Stimulated activated naive CD8-positive, alpha-beta T cell treated with anti-CD3 and anti-CD28 coated beads, Interleukin-15, Interleukin-2, amounts not matched to agents 100 U/mL and 50 U/mL, for 24 hours (primary cell): ENCODE results near the gene GCK.
"Not testable (repeated sequence)": the region's sequence is repeated elsewhere in the genome, so short reads cannot be mapped to it uniquely, and the experiment has no call there.

ENCODE experiments used
- ATAC-seq: fragments of 150-1000 bp; cut with Tn5 transposase; one replicate; pipeline ENCODE4 v1.10.0; 2021
- DNase-seq: peaks from one replicate; pipeline ENCODE4 v3.0.0; 2021

Gene GCK

DNA sequence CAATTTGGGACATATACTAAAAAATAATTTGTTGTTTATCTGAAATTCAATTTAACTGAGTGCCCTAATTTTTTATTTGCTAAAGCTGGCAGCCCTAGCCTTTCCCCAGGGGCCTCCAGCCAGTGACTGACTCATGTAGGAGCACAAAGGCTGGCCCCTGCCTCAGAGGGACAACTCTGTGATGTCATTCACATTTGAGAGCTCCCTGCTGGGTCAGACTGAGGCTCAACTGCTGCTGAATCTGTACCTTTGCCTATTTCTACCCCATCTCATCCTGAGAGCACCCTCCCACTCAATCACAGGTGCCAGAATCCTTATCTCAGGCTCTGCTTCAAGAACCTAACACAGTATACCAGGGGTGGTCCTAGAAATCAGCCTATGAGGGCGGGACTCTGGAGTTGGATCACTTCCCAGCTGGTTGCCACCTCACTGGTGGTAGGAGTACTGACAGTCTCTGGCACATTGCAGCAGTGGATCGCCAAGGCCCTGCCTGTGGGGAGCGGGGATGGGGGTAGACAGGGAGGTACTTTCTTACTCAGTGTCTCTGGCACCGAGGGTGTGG, 11.6 kb downstream of the GCK start:
- no peak for DNase-seq
- no peak for ATAC-seq

DNA sequence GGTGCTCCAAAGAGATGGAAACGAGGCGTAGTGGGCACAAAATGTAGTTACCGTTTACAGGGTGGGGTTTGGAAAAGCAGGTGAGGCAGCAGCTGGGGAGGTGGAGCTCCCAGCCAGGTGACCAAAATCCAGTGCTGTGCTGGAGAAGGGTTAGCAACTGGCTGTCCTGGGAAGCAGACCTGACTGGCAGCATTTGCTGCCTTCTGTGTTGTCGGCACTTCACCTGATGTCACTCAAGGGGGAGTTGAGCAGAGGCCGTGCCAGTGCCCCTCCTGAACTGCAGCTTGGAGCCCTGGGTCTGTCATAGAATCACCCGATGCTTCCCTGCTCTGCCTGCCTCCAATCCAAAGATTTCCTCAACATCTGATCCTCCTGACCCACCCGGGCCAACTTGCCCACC, 12.8 kb downstream of the GCK start:
- no peak for DNase-seq
- no peak for ATAC-seq

DNA sequence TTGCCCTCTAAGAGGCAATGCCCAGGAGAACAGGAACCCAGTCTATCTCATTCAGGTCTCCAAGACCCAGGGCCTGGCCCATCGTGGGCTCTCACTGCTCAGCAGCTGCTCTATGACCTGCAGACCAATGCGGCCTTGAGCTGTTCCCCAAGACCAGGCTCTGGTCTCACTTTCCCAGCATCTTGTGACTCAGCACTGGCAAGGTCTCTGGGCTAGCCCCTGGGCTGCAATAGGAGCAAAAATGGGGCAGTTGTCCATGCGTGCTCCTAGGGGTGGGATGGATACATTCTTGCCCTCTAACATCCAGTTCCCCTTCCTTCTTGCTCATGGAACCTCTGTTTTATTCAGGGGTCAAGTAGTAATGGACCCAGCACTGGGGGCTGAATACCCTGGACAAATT, 13.5 kb downstream of the GCK start:
- no peak for DNase-seq
- ATAC-seq = no peak

DNA sequence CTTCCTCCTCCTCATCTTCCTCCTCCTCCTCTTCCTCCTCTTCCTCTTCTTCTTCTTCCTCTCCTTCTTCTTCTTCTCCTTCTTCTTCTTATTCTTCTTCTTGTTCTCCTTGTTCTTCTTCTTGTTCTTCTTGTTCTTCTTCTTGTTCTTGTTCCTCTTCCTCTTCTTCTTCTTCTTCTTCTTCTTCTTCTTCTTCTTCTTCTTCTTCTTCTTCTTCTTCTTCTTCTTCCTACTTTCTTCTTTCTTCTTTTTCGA, 14.6 kb downstream of the GCK start:
- DNase-seq = not testable (repeated sequence)

DNA sequence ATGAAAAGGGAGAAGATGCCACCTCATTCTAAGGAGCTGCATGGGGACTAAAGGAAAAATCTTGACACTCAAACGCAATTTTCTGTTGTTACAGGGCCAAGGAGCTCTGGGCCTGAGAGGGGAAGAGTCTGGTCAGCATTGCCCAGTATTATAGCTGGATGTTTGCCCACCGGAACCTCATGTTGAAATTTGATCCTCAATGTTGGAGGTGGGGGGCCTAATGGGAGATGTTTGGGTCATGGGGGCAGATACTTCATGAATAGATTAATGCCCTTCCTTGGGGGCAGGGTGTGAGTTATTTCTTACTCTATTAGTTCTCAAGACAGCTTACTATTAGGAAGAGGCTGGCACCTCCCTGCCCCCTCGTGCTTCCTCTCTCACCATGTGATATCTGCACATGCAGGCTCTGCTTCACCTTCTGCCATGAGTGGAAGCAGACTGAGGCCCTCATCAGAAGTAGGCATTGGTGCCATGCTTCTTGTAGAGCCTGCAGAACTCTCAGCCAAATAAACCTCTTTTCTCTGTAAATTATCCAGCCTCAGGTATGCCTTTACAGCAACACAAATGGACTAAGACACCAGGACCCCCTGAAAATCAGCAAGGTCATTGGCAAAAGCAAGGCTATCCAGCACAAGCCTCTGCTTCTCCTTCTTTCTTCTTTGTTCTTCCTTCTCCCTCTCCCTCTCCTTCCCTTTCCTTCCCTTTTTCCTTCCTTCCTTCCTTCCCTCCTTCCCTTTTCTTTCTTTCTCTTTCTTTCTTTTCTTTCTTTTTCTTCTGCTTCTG, 15.1 kb downstream of the GCK start:
- no peak for DNase-seq

More for the DNA sequence above, 14.6 kb downstream of the GCK start:
- ATAC-seq = not testable (repeated sequence)

DNA sequence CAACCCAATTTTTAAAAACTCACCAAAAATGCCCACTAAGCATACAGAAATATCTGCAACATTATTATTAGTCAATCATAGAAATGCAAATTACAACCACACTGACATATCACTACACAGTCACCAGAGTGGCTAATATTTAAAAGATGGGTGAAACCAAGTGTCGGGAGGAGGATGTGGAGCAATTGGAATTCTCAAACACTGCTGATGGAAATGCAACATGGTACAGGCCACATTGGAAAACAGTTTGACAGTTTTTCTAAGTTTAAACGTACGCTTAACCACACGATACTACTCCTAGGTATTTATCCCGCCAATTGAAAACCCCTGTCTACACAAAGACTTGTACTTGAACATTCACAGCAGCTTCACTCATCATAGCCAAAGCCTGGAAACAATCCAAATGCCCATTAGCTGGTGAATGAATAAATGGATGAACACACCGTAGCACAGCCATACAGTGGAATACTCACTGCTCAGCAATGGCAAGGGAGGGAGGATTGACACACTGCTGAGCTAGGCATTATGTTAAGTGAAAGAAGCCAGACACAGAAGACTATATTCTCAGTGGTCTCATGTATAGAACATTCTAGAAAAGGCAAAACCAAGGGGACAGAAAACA, 16.3 kb downstream of the GCK start:
- ATAC-seq (no peak), DNase-seq (no peak)

More for the DNA sequence above, 15.1 kb downstream of the GCK start:
- ATAC-seq = no peak

DNA sequence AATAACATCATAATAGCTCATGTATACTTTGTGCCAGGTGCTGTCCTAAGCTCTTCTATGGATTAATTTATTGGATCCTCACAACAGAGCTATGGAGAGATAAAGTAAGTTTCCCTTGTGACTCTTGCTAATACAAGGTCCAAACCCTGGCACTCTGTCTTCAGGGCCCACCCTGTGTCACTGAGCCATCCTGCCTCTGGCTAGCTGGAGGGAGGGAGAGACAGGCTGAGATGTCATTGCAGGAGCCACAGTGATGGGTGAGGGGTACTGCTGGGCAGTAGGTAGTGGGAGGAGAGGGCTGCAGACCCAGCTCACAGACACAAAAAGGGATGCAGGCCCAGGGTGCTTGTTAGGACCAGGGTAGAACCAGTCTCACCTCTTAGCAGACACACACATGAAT, 16.9 kb downstream of the GCK start:
- ATAC-seq = no peak
- DNase-seq = no peak

DNA sequence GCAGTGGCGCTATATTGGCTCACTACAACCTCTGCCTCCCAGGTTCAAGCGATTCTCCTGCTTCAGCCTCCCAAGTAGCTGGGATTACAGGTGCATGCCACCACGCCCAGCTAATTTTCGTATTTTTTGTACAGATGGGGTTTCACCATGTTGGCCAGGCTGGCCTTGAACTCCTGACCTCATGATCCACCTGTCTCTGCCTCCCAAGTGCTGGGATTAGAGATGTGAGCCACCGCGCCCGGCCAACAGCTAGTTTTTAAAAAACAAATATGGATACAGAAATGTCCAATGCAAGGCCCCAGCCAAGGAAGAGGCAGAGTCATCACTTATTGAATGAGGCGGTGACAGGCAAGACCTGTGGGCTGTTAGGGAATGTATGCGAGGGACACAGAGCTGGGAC, 17.3 kb downstream of the GCK start:
- DNase-seq, ATAC-seq: not testable (repeated sequence)

DNA sequence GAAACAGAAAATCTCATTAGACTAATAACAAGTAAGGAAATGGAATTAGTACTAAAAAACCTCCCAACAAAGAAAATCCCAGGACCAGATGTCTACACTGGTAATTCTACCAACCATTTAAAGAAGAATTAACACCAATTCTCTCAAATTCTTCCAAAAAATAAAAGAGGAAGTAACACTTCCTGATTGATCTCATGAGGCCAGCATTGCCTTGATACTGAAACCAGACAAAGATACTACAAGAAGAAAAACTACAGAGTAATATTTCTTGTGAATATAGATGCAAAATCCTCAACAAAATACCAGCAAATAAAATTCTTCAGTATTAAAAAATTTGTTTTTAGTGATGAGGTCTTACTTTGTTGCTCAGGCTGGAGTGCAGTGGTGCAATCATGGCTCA, 21.3 kb downstream of the GCK start:
- DNase-seq (no peak), ATAC-seq (no peak)

DNA sequence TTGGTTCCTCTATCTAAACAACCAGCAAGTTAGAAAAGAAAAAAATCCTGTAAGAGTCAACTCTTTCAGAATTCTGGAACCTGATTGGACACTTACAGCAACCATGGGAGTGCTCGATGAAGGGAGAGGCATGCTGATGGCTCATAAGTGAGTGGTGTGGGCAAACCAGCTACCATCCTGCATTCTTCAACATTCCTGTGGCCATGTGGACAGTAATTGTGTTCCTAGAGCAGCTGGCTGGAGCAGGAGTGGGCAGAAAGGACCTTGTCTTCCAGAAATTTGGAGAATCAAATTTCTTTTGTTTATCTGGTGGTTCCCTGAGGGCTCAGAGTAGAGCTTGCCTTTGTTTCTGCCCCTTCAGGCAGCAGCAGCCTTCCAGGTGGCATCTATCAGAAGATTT, 25.6 kb downstream of the GCK start:
- DNase-seq (no peak), ATAC-seq (no peak)

DNA sequence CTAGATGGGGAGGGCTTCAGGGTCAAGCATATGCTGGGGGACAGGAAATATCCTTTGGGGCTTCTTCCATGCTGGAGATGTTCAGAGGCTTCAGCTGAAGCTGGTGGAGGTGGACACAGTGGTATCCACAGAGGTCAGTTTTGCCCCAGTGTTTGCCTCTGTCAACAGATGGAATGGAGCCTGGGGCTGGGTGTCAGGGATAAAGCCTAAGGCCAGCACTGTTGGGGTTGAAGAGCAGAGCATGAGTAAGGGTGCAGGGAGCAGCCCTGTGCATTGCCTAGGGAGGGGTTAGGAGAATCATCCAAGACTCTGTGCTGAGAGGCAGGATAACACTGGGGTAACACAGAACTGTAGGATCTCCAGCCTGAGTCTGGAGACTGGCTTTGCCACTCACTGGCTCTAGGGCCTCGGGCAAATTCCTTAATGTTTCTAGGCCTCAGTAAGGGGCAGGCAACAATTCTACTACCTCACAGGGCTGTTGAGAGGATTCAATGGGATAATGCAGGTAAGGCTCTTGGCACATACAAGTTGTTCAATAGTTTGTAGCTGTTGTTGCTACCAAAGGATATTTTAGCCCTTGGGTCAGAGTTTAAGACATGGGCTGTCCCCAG, 26.3 kb downstream of the GCK start:
- ATAC-seq = no peak
- DNase-seq = no peak

DNA sequence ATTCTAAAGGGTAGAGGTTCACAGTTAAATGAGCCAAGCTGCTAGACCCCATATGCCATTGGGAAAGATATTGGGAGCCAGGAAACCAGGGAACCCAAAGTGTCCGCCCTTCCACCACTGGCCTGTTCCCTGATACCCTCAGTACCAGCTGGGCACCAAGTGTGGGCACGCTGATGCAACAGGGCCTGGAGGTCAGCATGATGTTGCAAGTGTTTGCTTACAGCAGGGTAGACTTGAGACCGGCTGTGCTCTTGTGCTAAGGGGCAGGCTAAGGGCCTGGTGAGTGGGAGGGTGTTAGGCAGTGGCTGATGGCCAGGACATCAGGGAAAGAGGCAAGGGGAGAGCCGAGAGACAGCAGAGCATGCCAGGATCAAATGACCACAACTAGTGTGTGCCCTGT, 27.1 kb downstream of the GCK start:
- ATAC-seq (no peak), DNase-seq (no peak)

DNA sequence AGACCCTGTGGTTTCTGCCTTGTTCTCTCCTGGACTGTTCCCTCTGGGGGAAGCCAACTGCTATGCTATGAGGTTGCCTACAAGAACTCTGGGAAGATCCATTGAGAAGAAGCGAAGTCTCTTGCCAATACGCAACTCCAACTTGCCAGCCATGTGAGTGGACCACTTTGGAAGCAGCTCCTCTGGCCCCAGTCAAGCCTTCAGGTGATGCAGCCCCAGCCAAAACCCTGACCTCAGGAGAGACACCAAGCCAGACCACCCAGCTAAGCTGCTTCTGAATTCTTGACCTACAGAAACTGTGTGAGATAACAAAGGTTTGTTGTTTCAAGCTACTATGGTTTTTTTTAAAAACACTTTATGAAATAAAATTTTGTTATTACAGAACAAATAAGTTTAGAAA, 27.9 kb downstream of the GCK start:
- ATAC-seq (no peak), DNase-seq (no peak)

DNA sequence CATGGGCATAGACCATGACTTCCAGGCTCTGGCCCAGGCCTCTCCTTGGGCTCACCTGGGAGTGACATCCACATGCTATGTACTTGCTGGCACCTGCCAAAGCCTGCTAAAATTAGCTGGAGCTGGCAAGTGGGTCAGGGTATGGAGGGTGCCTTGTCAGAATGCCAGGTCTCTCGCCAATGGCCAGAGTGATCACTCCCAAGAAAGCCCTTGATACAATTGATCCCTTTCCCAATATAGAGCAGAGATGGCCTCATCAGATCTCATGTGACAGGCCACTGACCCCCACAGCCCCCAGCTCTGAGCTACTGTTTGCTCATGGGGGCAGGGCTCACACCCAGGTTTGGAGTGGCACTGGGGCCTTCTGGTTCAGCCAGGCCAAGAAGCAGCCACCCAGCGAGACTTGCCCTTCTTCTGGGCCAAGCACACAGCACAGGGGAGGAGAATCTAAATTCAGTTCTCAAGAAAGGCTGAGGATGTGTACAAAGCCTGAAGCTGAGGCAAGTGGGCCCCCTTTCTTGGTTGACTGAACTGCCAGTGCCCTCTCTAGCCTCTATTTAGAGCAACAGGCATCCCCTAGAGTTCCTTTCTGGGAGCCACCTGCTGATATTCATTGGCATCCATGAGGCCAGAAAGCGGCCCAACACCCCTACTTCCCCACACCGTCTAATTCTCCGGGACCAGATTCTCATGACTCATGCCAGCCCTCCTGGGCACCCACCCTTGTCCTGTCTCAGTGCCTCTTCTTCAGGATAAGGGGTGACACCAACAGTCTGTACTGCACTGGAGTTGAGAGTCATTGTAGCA, 29.2 kb downstream of the GCK start:
- ATAC-seq (no peak), DNase-seq (no peak)

DNA sequence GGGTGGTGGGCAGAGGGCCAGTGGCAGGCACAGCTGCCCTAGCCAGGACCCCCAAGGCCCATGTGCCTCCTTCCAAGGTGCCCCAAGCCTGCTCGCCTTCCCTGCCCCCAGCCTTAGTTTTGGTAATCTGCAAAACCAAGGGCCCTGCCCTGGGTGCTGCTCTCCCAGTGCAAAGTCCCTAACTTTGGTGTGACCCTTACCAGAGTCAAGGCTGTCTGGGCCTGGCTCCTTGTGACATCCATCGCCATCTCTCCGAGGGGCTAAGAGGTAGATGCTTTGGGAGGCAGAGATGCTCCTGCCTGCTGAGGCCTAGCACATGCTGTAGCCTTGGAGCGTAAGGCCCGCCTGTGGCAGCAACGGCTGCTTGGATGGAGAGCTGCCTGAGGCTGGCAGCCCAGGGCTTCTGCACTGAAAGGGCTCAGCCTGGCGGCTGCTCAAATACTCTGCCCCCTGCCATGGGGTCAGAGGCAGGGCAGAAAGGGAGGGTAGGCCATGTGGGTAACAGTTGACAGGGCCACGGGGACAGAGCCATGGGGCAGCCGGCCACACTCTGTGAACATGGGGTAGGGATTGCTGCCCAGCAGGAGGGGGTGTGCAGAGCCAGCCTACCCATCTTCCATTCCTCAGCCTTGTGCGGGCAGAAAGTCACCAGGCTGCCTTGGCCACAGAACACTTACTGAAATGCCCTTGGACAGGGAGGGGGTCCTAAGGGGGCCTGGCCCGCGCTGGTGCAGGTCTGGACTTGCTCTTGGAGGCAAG, 30.2 kb downstream of the GCK start:
- ATAC-seq (no peak), DNase-seq (no peak)

DNA sequence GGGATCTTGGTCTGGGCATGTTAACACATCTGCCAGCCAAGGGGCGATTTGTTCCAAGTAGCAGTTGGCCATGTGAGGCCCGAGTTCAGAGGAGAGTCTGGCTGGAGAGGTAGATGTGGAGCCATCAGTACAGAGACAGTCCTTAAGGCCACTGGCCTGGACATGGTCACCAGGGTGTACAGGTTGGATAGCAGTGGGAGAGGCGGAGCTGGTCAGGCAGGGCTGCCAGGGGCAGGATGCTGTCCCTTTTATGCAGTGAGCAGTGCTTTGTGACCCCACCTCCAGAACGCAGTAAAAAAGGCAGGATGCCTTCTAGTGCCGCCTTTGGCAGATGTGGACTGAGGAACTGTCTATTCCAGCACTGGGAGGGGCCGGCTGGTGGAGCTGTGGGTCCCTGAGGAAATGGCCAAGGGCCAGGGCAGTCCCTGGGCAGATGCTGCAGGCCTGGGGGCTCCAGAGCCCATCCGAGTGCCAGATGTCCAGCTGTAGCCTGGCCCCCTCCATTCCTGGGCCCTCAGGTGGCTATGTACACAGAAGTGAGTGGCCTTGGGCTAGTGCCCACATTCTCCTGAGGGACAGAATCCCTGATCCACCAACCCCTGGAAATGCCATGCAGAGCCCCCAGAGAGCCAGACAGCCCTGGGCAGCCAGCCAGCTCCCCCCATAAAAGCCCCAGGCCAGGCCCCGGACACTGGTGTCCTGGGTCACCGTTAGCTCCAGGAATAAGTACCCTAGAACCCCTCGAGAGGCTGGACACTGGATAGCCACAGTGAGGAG, 31.0 kb downstream of the GCK start:
- ATAC-seq (no peak), DNase-seq (no peak)

DNA sequence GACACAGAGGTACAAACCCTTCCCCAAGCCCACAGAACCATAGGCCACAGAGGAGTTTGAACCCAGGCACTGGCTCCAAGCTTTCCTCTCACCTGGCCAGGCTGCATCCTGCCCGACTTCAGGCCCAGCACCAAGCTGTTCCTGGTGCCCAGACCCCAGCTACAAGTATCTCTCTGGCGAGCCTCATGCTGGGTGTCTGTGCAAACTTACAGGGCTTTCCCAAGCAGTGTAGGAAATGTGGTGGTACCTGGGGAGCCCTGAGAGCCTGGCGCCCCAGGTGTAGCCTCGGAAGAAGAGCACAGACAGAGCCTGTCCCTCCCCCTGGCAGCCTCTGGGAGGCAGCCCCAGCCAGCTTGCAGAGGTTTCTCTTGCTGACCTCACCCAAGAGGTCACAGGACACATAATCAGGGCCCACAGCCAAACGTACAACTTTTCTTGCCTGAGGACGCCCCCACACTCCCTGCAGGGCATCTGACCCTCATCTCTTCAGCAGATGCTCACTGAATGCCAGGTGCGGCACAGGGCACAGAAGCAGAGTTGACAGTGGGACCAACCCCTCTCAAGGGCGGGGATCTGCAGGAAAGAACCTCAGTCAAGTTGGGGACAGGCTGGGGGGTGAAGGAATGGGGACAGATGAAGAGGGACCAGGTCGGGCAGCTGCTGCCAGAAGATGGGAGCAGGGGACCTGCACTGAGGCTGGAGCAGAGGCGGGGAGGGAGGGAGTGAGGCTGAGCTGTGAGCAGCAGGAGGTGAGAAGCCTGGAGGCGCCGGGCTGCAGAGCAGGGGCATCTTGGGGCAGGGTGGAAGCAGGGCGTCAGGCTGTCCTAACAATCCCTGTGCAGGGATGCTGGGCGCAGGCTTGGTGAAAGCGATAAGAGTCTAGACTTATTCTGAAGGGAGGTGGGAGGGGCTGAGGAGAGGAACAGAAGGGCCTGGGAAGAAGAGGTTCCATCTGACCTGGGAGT, 31.8 kb downstream of the GCK start:
- DNase-seq = no peak
- ATAC-seq = no peak

DNA sequence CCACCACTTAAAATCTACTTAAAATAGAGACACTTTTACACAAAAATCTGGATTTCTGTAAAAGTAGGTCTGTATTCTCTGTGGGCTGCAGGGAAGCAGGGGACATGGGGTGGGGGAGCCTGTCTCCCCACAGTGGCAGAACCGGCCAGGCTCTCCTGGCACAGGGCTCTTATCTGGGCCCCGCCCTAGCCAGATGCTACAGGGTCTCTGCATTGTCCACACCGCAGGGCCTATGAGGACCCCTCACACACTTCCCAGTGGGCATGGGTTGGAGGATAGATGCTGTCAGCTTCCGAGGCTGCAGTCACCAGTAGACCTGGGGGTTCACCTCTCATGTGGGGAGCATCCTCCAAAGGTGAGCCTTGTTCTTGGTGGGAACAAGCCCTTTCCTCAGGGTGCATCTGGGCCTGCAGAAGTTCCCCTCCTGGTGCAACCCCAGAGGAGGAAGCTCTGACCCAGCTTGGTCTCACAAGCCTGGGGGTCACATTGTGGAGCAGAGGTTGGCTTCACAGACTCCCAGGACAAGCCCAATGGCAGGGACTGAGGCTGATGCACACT, 32.7 kb downstream of the GCK start:
- no peak for ATAC-seq

More for the DNA sequence above, 32.7 kb downstream of the GCK start:
- DNase-seq = no peak
